Mammary epithelial cell (primary cell): ENCODE measurements around the gene NPBWR2.

Experiments used
- EZH2 ChIP-seq: IDR thresholded peaks from 2 replicates; pipeline ENCODE4 v1.6.1; 2012; ENCODE audit warnings: low read length, inconsistent platforms, borderline replicate concordance
- TF ChIP-seq, protein P1 (sequence below), 2 donors: IDR thresholded peaks in 1 of 2; conservative IDR thresholded peaks in 1 of 2; 2 replicates each; pipeline ENCODE4 v1.5.1; 2011 to 2012; ENCODE audit warnings: inconsistent platforms in 2 of 2, low read length in 2 of 2, mild to moderate bottlenecking in 2 of 2, control low read depth in 1 of 2, low read depth in 1 of 2; ENCODE audit not compliant: insufficient read depth in 1 of 2; ENCODE audit errors: extremely low read depth in 1 of 2

GRCh38 chr20:64064145-64064698 lies 43.1 kb downstream of the NPBWR2 start:
- TF ChIP-seq, protein P1, sequence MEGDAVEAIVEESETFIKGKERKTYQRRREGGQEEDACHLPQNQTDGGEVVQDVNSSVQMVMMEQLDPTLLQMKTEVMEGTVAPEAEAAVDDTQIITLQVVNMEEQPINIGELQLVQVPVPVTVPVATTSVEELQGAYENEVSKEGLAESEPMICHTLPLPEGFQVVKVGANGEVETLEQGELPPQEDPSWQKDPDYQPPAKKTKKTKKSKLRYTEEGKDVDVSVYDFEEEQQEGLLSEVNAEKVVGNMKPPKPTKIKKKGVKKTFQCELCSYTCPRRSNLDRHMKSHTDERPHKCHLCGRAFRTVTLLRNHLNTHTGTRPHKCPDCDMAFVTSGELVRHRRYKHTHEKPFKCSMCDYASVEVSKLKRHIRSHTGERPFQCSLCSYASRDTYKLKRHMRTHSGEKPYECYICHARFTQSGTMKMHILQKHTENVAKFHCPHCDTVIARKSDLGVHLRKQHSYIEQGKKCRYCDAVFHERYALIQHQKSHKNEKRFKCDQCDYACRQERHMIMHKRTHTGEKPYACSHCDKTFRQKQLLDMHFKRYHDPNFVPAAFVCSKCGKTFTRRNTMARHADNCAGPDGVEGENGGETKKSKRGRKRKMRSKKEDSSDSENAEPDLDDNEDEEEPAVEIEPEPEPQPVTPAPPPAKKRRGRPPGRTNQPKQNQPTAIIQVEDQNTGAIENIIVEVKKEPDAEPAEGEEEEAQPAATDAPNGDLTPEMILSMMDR (conservative IDR thresholded peaks at IDR 0.05 in 1 of 2, IDR thresholded peaks at IDR 0.05 in 1 of 2; ENCODE audit: extremely low read depth in 1 of 2, insufficient read depth in 1 of 2, low read depth in 1 of 2, low read length in 2 of 2): no peak
- no peak for TF ChIP-seq EZH2
